NCI-H1092 (cell line): ENCODE data around the gene PTPRO.

ENCODE experiments used
- DNase-seq: peaks from one replicate; lab custom pipeline; 2025; lab: John Stamatoyannopoulos, UW

Gene PTPRO

GRCh38 chr12:15558915-15559528 lies 236.7 kb downstream of the PTPRO start:
- no peak for DNase-seq

- no peak for DNase-seq
Observed at GRCh38 chr12:15561396-15561795, 239.1 kb downstream of the PTPRO start.

GRCh38 chr12:15562263-15562662 lies 240.0 kb downstream of the PTPRO start:
- no peak for DNase-seq

GRCh38 chr12:15563663-15564062 lies 241.4 kb downstream of the PTPRO start:
- DNase-seq = no peak

GRCh38 chr12:15574353-15574752 lies 252.0 kb downstream of the PTPRO start:
- DNase-seq = no peak

GRCh38 chr12:15575671-15576541 lies 253.6 kb downstream of the PTPRO start:
- DNase-seq = no peak

GRCh38 chr12:15580431-15580830 lies 258.1 kb downstream of the PTPRO start:
- DNase-seq = no peak

- DNase-seq = no peak
Observed at GRCh38 chr12:15581006-15581405, 258.7 kb downstream of the PTPRO start.

GRCh38 chr12:15583804-15584203 lies 261.5 kb downstream of the PTPRO start:
- no peak for DNase-seq

- peak; percentile 9 for DNase-seq
Observed at GRCh38 chr12:15584366-15585041, 262.2 kb downstream of the PTPRO start.

GRCh38 chr12:15589328-15590032 lies 267.2 kb downstream of the PTPRO start:
- no peak for DNase-seq

- peak; percentile 30 for DNase-seq
Observed at GRCh38 chr12:15590180-15590826, 268.0 kb downstream of the PTPRO start.

GRCh38 chr12:15591811-15592210 lies 269.5 kb downstream of the PTPRO start:
- DNase-seq = no peak

GRCh38 chr12:15592934-15593333 lies 270.6 kb downstream of the PTPRO start:
- no peak for DNase-seq

GRCh38 chr12:15596174-15596573 lies 273.9 kb downstream of the PTPRO start:
- no peak for DNase-seq

GRCh38 chr12:15597125-15597830 lies 275.0 kb downstream of the PTPRO start:
- no peak for DNase-seq

- DNase-seq = no peak
Observed at GRCh38 chr12:15599266-15600037, 277.1 kb downstream of the PTPRO start.

- no peak for DNase-seq
Observed at GRCh38 chr12:15600223-15600935, 278.1 kb downstream of the PTPRO start.

- DNase-seq = no peak
Observed at GRCh38 chr12:15601210-15601800, 279.0 kb downstream of the PTPRO start.
